Smooth muscle cell (in vitro differentiated cells): ENCODE data around the gene MIPEP. TPM values are rescaled to one million over a fixed set of nuclear protein-coding genes. Genes with fewer than 3 reads are reported as not detected.

Source experiments
- DNase-seq: peaks from one replicate; lab custom pipeline; 2025; ENCODE audit not compliant: unreplicated experiment; lab: John Stamatoyannopoulos, UW
- H2AFZ ChIP-seq: fragments of 200-600 bp; sonication (generic); 2 replicates; pipeline ENCODE4 v1.6.0; 2016; ENCODE audit warnings: antibody characterized with exemption, low read depth, mild to moderate bottlenecking
- H3F3A ChIP-seq: fragments of 200-600 bp; sonication (generic); 2 replicates; pipeline ENCODE4 v1.6.0; 2017; ENCODE audit warnings: antibody characterized with exemption, low read depth
- H3K27ac ChIP-seq: fragments of 200-600 bp; sonication (generic); 2 replicates; pipeline ENCODE4 v1.5.1; 2016; ENCODE audit warnings: low read depth, mild to moderate bottlenecking
- H3K27me3 ChIP-seq: fragments of 200-600 bp; sonication (generic); 2 replicates; pipeline ENCODE4 v1.6.1; 2016; ENCODE audit warnings: low read depth, mild to moderate bottlenecking
- H3K36me3 ChIP-seq: fragments of 200-600 bp; sonication (generic); 2 replicates; pipeline ENCODE4 v1.5.1; 2016; ENCODE audit warnings: low read depth
- H3K4me1 ChIP-seq: fragments of 200-600 bp; sonication (generic); 2 replicates; pipeline ENCODE4 v1.5.1; 2016; ENCODE audit warnings: low read depth
- H3K4me2 ChIP-seq: fragments of 200-600 bp; sonication (generic); 2 replicates; pipeline ENCODE4 v1.6.0; 2016; ENCODE audit warnings: mild to moderate bottlenecking
- H3K4me3 ChIP-seq: fragments of 200-600 bp; sonication (generic); 2 replicates; pipeline ENCODE4 v1.5.1; 2016; ENCODE audit warnings: mild to moderate bottlenecking
- H3K79me2 ChIP-seq: fragments of 200-600 bp; sonication (generic); 2 replicates; pipeline ENCODE4 v1.6.0; 2016; ENCODE audit warnings: low read depth, mild to moderate bottlenecking
- H3K9ac ChIP-seq: fragments of 200-600 bp; sonication (generic); 2 replicates; pipeline ENCODE4 v1.6.0; 2016; ENCODE audit warnings: low read depth
- H3K9me3 ChIP-seq: fragments of 200-600 bp; sonication (generic); replicated peaks from 2 replicates; pipeline ENCODE4 v1.5.1; 2016; ENCODE audit warnings: low read depth
- H4K20me1 ChIP-seq: fragments of 200-600 bp; sonication (generic); 2 replicates; pipeline ENCODE4 v1.6.0; 2016; ENCODE audit warnings: low read depth
- WGBS: methylation state at CpG from one replicate; pipeline ENCODE4 v1.1.7; 2016; ENCODE audit warnings: low lambda C conversion rate; 5-methylcytosine and 5-hydroxymethylcytosine counted together
- polyA plus RNA-seq: library from polyadenylated mRNA; unstranded; fragments of >200 nt; fragmentation: Nextera tagmentation; extraction: Ambion mirVana; gene quantifications from 2 replicates; pipeline ENCODE4 v1.2.1, GENCODE V29; 2016
- total RNA-seq: library from RNA; depleted of rRNA; stranded (reverse); fragments of >200 nt; gene quantifications from 2 replicates; pipeline ENCODE4 v1.2.3, GENCODE V29; 2014
- TF ChIP-seq, protein P1 (sequence below): fragments of 200-600 bp; sonication (generic); IDR thresholded peaks from 2 replicates; pipeline ENCODE4 v1.5.1; 2017; ENCODE audit warnings: borderline replicate concordance, mild to moderate bottlenecking, antibody characterized with exemption; ENCODE audit not compliant: insufficient read depth, poor library complexity, severe bottlenecking

MIPEP gene
- total and polyA plus RNA-seq, 2 experiments from 2014 or later = 15.7 to 18.9 TPM

DNA sequence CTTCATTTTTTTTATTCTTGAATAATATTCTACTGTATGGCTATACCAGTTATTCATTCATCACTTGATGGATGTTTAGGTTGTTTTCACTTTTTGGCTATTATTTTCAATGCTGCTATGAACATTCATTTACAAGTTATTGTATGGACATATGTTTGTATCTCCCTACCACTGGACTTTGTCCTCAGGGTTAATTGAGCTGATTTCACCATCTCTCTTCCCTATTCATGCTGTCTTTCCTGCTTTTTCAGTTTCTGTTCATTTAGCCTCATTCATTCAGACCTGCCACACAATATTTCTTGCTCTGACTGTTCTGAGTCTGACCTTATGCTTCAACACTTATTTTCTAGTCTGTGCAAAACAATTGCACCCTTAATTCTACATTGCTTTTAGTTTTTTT is 20.4 kb upstream of the MIPEP start:
- no peaks in the 10 kb centered on the region for H4K20me1 ChIP-seq
- no peaks in the 10 kb centered on the region for H3K9me3 ChIP-seq
- H3K4me2 ChIP-seq = no peak overlapping the region
- H3F3A ChIP-seq = no peaks in the 10 kb centered on the region
- DNase-seq = no peak
- peaks cover 9% of the 10 kb centered on the region for H3K27me3 ChIP-seq
- H3K27ac ChIP-seq = no peak overlapping the region
- H2AFZ ChIP-seq = no peak overlapping the region
- H3K4me3 ChIP-seq = no peak overlapping the region
- H3K9ac ChIP-seq = no peak overlapping the region
- TF ChIP-seq, protein P1, sequence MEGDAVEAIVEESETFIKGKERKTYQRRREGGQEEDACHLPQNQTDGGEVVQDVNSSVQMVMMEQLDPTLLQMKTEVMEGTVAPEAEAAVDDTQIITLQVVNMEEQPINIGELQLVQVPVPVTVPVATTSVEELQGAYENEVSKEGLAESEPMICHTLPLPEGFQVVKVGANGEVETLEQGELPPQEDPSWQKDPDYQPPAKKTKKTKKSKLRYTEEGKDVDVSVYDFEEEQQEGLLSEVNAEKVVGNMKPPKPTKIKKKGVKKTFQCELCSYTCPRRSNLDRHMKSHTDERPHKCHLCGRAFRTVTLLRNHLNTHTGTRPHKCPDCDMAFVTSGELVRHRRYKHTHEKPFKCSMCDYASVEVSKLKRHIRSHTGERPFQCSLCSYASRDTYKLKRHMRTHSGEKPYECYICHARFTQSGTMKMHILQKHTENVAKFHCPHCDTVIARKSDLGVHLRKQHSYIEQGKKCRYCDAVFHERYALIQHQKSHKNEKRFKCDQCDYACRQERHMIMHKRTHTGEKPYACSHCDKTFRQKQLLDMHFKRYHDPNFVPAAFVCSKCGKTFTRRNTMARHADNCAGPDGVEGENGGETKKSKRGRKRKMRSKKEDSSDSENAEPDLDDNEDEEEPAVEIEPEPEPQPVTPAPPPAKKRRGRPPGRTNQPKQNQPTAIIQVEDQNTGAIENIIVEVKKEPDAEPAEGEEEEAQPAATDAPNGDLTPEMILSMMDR = no peak
- no peaks in the 10 kb centered on the region for H3K36me3 ChIP-seq
- peaks cover 2% of the 10 kb centered on the region for H3K4me1 ChIP-seq
- H3K79me2 ChIP-seq = no peaks in the 10 kb centered on the region

- H3K27me3 ChIP-seq = peaks cover 33% of the 10 kb centered on the region
- no peak overlapping the region for H2AFZ ChIP-seq
- H3K36me3 ChIP-seq = no peaks in the 10 kb centered on the region
- no peaks in the 10 kb centered on the region for H3K4me1 ChIP-seq
- H3K9ac ChIP-seq = no peak overlapping the region
- WGBS = 94% methylated on average over 2 of the region's 2 CpGs
- no peaks in the 10 kb centered on the region for H3K9me3 ChIP-seq
- no peaks in the 10 kb centered on the region for H3K79me2 ChIP-seq
- H3K4me3 ChIP-seq = no peak overlapping the region
- H3K27ac ChIP-seq = no peak overlapping the region
- no peaks in the 10 kb centered on the region for H3F3A ChIP-seq
- no peak overlapping the region for H3K4me2 ChIP-seq
- DNase-seq = no peak
- H4K20me1 ChIP-seq = no peaks in the 10 kb centered on the region
- TF ChIP-seq, protein P1 = no peak
Observed at GRCh38 chr13:23905766-23906165, 16.6 kb upstream of the MIPEP start.

DNA sequence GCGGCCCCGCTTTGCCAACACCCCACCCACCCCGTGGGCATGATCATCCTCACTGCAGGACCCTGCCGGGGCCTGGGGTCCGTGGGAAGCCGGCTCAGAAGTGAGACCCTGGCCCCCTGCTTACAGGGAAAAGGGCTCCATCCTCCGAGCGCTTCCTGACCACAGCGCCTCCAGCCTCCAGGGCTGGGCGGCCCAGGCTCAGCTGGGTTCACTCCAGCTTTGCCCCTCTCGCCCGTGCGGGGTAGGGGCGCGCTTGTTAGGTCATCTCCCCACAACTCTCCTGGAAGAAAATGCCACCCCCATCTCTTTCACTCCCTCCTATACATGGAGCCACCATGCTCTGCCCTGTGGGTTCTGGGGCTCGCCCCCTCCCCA is 14.7 kb upstream of the MIPEP start:
- Histone ChIP-seq H3K4me1 (no peaks in the 10 kb centered on the region), H2AFZ (peak overlapping the region; percentile 19), H4K20me1 (no peaks in the 10 kb centered on the region), H3F3A (no peaks in the 10 kb centered on the region), H3K4me2 (peak overlapping the region; percentile 70), H3K4me3 (no peak overlapping the region), H3K36me3 (no peaks in the 10 kb centered on the region), H3K27ac (no peak overlapping the region), H3K9me3 (no peaks in the 10 kb centered on the region), H3K27me3 (peaks cover 33% of the 10 kb centered on the region), H3K9ac (no peak overlapping the region), H3K79me2 (no peaks in the 10 kb centered on the region)
- 33% methylated on average over 15 of the region's 16 CpGs for WGBS
- no peak for DNase-seq
- TF ChIP-seq, protein P1 = no peak
